Gastrocnemius medialis (tissue), 4 donors: ENCODE measurements around the gene CAV1. TPM values are rescaled to one million over a fixed set of nuclear protein-coding genes. Genes with fewer than 3 reads are reported as not detected.
A peak's percentile ranks its signal among the peaks of the same experiment; 100 is the strongest.

ENCODE experiments used
- ATAC-seq, 2 donors: fragments of 150-250 bp; one replicate each; pipeline ENCODE4 v1.9.1; 2016
- DNase-seq, 2 donors: peaks; one replicate each; pipeline ENCODE4 v3.0.0-alpha.2; 2019
- H3K27ac ChIP-seq, 4 donors: fragments of 200-600 bp; sonication (generic); 1 replicate in 1 of 4; 2 replicates in 3 of 4; pipeline ENCODE4 v1.5.1; 2016 to 2018; ENCODE audit warnings: mild to moderate bottlenecking in 2 of 4, moderate library complexity in 1 of 4
- H3K27me3 ChIP-seq, 3 donors: fragments of 200-600 bp; sonication (generic) in 2 of 3; 1 replicate in 1 of 3; 2 replicates in 2 of 3; pipeline versions ENCODE4 v1.5.1 to v1.6.0; 2016 to 2019; ENCODE audit warnings: mild to moderate bottlenecking in 1 of 3, moderate library complexity in 1 of 3
- H3K36me3 ChIP-seq, 2 donors: fragments of 200-600 bp; sonication (generic) in 1 of 2; one replicate each; pipeline ENCODE4 v1.5.1; 2017 to 2018
- H3K4me1 ChIP-seq, 2 donors: fragments of 200-600 bp; sonication (generic) in 1 of 2; one replicate each; pipeline ENCODE4 v1.5.1; 2016 to 2017; ENCODE audit warnings: mild to moderate bottlenecking in 2 of 2
- H3K4me3 ChIP-seq, 4 donors: fragments of 200-600 bp; sonication (generic) in 3 of 4; 1 replicate in 1 of 4; 2 replicates in 3 of 4; pipeline ENCODE4 v1.5.1; 2016 to 2019; ENCODE audit warnings: mild to moderate bottlenecking in 2 of 4
- H3K9me3 ChIP-seq, 3 donors: fragments of 200-600 bp; sonication (generic) in 2 of 3; 1 replicate in 1 of 3; 2 replicates in 2 of 3; pipeline ENCODE4 v1.5.1; 2016 to 2019
- POLR2A ChIP-seq, 2 donors: fragments of 450-650 bp; IDR thresholded peaks; one replicate each; pipeline ENCODE4 v1.6.1; 2017; ENCODE audit warnings: antibody characterized with exemption in 2 of 2, mild to moderate bottlenecking in 2 of 2, moderate library complexity in 2 of 2
- in situ Hi-C, 4 donors: fragments of 200-750 bp; cut with MboI; loops; one replicate each; pipeline versions ENCODE4 v1.15.0 to v1.8.0; 2017; ENCODE audit warnings: low sequenced_read_pairs in 4 of 4
- intact Hi-C: fragments of 100-400 bp; cut with DNase I; formaldehyde crosslinking; loops from one replicate; pipeline ENCODE4 v1.15.1; 2023; ENCODE audit warnings: low total_unique reads
- total RNA-seq, 4 donors: library from RNA; depleted of rRNA; stranded (reverse); fragments of >200 nt; gene quantifications; one replicate each; pipeline versions ENCODE4 v1.1.0 to v1.2.3, GENCODE V29; 2016
- TF ChIP-seq, protein P1 (sequence below), 5 experiments: fragments of 450-650 bp in 3 of 5; fragments of 200-600 bp in 2 of 5; sonication (generic) in 2 of 5; IDR thresholded peaks in 4 of 5; conservative IDR thresholded peaks in 1 of 5; 1 replicate in 4 of 5; 2 replicates in 1 of 5; pipeline ENCODE4 v1.5.1; 2016 to 2019; ENCODE audit warnings: antibody characterized with exemption in 5 of 5, mild to moderate bottlenecking in 3 of 5, moderate library complexity in 3 of 5

CAV1 gene
- total RNA-seq, 4 donors from 2014 or later = 64.7 to 87.8 (median 71.2) TPM

DNA sequence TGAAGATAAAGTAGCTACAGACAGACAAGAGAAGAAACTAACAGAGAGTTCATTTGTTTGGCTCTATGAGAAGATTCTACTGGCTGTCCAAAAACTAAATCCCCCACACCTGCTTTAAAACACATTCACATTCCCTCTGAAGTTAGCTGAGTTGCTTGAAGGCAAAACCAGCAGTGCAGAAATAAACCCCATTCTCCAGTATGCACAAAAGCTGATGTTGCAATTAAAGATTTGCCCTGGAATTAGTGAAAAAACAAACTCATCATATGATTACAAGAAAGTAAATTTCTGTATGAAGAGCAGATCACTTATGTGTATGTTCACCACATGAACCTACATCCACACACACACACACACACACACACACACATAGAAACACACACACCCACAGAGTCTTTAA is 9.3 kb upstream of the CAV1 start:
- no peak overlapping the region for H3K27ac ChIP-seq
- no peaks in the 10 kb centered on the region for H3K4me1 ChIP-seq
- no peaks in the 10 kb centered on the region for H3K27me3 ChIP-seq
- ATAC-seq = no peak
- no peaks in the 10 kb centered on the region for H3K36me3 ChIP-seq
- in situ Hi-C loops = no loop called here
- no peaks in the 10 kb centered on the region for H3K9me3 ChIP-seq
- intact Hi-C loops = no loop called here
- DNase-seq = no peak
- no peak overlapping the region for H3K4me3 ChIP-seq
- TF ChIP-seq POLR2A (IDR thresholded peaks at IDR 0.05) = no peak
- TF ChIP-seq, protein P1, sequence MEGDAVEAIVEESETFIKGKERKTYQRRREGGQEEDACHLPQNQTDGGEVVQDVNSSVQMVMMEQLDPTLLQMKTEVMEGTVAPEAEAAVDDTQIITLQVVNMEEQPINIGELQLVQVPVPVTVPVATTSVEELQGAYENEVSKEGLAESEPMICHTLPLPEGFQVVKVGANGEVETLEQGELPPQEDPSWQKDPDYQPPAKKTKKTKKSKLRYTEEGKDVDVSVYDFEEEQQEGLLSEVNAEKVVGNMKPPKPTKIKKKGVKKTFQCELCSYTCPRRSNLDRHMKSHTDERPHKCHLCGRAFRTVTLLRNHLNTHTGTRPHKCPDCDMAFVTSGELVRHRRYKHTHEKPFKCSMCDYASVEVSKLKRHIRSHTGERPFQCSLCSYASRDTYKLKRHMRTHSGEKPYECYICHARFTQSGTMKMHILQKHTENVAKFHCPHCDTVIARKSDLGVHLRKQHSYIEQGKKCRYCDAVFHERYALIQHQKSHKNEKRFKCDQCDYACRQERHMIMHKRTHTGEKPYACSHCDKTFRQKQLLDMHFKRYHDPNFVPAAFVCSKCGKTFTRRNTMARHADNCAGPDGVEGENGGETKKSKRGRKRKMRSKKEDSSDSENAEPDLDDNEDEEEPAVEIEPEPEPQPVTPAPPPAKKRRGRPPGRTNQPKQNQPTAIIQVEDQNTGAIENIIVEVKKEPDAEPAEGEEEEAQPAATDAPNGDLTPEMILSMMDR (IDR thresholded peaks at IDR 0.05 in 4 of 5, conservative IDR thresholded peaks at IDR 0.05 in 1 of 5) = no peak

DNA sequence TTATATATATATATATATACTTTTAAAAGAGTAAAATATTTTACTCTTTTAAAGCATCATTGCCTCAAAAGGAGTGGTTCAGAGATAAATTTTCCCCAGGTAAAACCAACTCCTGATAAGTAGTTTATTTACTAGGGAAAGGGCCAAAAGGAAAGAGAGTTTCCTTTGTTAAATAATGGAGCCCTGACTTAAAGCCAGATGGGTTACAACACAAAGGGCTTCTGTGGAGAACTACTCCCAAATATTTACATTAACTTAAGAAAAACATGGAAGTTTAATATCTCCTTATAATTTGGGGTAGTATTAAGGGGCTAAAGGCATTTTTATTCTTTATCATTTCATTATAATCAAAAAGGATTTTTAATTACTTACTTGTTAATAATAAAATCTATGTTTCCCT is 8.5 kb upstream of the CAV1 start:
- H3K27me3 ChIP-seq = no peaks in the 10 kb centered on the region
- no peaks in the 10 kb centered on the region for H3K9me3 ChIP-seq
- DNase-seq (no peak), ATAC-seq (no peak)
- H3K4me1 ChIP-seq = no peaks in the 10 kb centered on the region
- intact Hi-C loops (no loop called here), in situ Hi-C loops (no loop called here)
- TF ChIP-seq, protein P1 (IDR thresholded peaks at IDR 0.05 in 4 of 5, conservative IDR thresholded peaks at IDR 0.05 in 1 of 5) = no peak
- TF ChIP-seq POLR2A (IDR thresholded peaks at IDR 0.05) = no peak
- H3K36me3 ChIP-seq = no peaks in the 10 kb centered on the region
- H3K27ac ChIP-seq = no peak overlapping the region
- H3K4me3 ChIP-seq = no peak overlapping the region

DNA sequence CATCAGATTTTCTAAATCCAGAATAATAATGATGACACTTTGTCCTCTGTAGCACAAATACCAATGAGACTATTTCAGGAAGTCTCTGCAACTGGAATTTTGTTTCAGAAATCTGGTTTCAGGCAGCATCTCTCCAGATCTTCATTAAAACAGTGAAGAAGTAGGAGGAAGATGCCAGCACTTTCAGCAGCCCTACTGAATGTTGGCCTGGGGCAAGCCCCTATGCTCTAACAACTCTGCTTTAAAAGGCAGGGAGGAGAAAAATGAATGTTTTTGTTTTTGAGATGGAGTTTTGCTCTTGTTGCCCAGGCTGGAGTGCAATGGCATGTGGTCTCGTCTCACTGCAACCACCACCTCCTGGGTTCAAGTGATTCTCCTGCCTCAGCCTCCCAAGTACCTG is 7.2 kb upstream of the CAV1 start:
- intact Hi-C loops (no loop called here), in situ Hi-C loops (no loop called here)
- H3K9me3 ChIP-seq = no peaks in the 10 kb centered on the region
- no peaks in the 10 kb centered on the region for H3K36me3 ChIP-seq
- ATAC-seq = no peak
- TF ChIP-seq, protein P1 (IDR thresholded peaks at IDR 0.05 in 4 of 5, conservative IDR thresholded peaks at IDR 0.05 in 1 of 5) = no peak
- TF ChIP-seq POLR2A (IDR thresholded peaks at IDR 0.05) = no peak
- no peak overlapping the region for H3K27ac ChIP-seq
- H3K4me3 ChIP-seq = no peak overlapping the region
- H3K4me1 ChIP-seq = no peaks in the 10 kb centered on the region
- no peak for DNase-seq
- no peaks in the 10 kb centered on the region for H3K27me3 ChIP-seq

DNA sequence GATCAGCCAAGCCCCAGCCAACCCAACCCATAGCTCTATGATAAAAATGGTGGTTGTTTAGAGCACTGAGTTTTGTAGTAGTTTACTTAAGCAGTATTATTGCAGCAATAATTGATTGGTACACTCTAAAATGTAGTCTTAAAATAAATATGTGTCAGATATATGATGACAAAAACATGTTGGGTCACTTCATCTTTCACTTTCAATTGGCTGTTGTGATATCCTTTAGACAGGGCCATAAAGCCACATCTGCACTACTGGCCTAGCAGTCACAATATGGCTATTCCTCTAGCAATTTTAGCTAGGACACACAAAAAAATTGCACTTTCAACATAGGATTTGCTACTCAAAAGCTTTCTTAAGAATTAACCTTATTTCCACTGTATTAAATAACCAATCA is 5.9 kb upstream of the CAV1 start:
- H3K9me3 ChIP-seq = no peaks in the 10 kb centered on the region
- no peaks in the 10 kb centered on the region for H3K4me1 ChIP-seq
- H3K27ac ChIP-seq = no peak overlapping the region
- ATAC-seq (no peak), DNase-seq (no peak)
- H3K27me3 ChIP-seq = no peaks in the 10 kb centered on the region
- in situ Hi-C loops = no loop called here
- no peak for TF ChIP-seq POLR2A (IDR thresholded peaks at IDR 0.05)
- TF ChIP-seq, protein P1 (IDR thresholded peaks at IDR 0.05 in 4 of 5, conservative IDR thresholded peaks at IDR 0.05 in 1 of 5) = no peak
- no peak overlapping the region for H3K4me3 ChIP-seq
- intact Hi-C loops = no loop called here
- no peaks in the 10 kb centered on the region for H3K36me3 ChIP-seq

DNA sequence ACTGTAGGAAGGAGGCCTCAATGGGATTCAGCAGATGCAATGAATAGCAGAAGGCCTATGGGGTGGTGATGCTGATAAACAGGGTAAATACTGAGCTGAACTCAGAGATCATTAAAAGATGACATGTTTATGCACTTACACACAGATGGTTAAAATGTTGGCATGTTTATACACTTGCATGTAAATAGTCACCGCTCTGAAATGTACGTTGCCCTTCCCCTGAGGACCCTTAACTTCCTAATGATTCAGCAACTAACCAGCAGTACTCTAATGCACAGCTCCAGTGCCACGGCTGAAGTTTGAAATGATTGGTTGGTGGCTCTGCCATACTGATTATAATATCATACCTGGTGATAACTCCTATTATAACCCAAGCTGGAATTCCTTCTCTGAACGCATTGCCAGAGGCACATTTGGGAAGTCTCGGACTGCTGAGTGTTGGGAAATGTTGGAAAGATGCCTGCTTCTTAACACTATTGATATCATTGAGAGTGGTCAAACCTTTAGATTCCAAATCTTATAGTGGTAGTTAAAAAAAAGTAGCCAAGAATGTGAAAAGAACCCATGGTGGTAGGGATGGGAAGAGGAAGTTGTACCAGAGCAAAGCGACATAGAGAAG is 3.7 kb upstream of the CAV1 start:
- Histone ChIP-seq H3K4me1 (peaks cover 0 to 8% of the 10 kb centered on the region in 2 donors), H3K4me3 (no peak overlapping the region), H3K36me3 (no peaks in the 10 kb centered on the region), H3K27ac (peak overlapping the region in 1 of 4 donors; percentile 83), H3K27me3 (no peaks in the 10 kb centered on the region), H3K9me3 (no peaks in the 10 kb centered on the region)
- ATAC-seq (no peak), DNase-seq (no peak)
- TF ChIP-seq, protein P1 (IDR thresholded peaks at IDR 0.05 in 4 of 5, conservative IDR thresholded peaks at IDR 0.05 in 1 of 5) = no peak
- TF ChIP-seq POLR2A (IDR thresholded peaks at IDR 0.05) = no peak
- intact Hi-C loops = no loop called here
- in situ Hi-C loops = loop anchor here in 3 of 4 donors (10.0 kb wide), 2 partner anchors 64 to 256 kb away; no protein-coding TSS in a partner anchor
